PC-3 (cell line): Measurements from ENCODE around the gene PIEZO1. TPM values are rescaled to one million over a fixed set of nuclear protein-coding genes. Genes with fewer than 3 reads are reported as not detected.

ENCODE experiments used
- ATAC-seq: fragments of 200-7000 bp; cut with Tn5 transposase; 2 replicates; pipeline ENCODE4 v1.9.1; 2020; ENCODE audit warnings: mild to moderate bottlenecking, moderate library complexity
- BruUV-seq: library from RNA; stranded (reverse); fragments of 400-500 nt; replicated peaks from 2 replicates; lab custom pipeline; 2021; lab: Mats Ljungman, UMichigan
- CTCF ChIA-PET: fragments of 300-600 bp; sonication (Branson Sonifier 250); formaldehyde crosslinking; loops from one replicate; lab custom pipeline; 2022; ENCODE audit warnings: antibody characterized with exemption; lab: Charles Lee
- POLR2A ChIA-PET: fragments of 300-600 bp; sonication (Branson Sonifier 250); formaldehyde crosslinking; loops from one replicate; lab custom pipeline; 2022; ENCODE audit warnings: antibody characterized with exemption; ENCODE audit not compliant: unreplicated experiment; lab: Charles Lee
- DNase-seq: peaks from one replicate; pipeline ENCODE4 v3.0.0-alpha.2; 2015
- H2AFZ ChIP-seq: fragments of 300-600 bp; sonication (generic); 2 replicates; pipeline ENCODE4 v1.6.0; 2016; ENCODE audit warnings: antibody characterized with exemption, low read length
- H3F3A ChIP-seq: fragments of 300-600 bp; sonication (generic); one replicate; pipeline ENCODE4 v1.6.0; 2017; ENCODE audit warnings: antibody characterized with exemption, low read length, control low read depth, mild to moderate bottlenecking; ENCODE audit not compliant: unreplicated experiment
- H3K27ac ChIP-seq: fragments of 300-600 bp; sonication (generic); 2 replicates; pipeline ENCODE4 v1.5.1; 2016; ENCODE audit warnings: mild to moderate bottlenecking, low read length
- H3K27me3 ChIP-seq: fragments of 300-600 bp; sonication (generic); 2 replicates; pipeline ENCODE4 v1.6.1; 2016; ENCODE audit warnings: low read length, mixed read lengths
- H3K36me3 ChIP-seq: fragments of 300-600 bp; sonication (generic); 2 replicates; pipeline ENCODE4 v1.6.1; 2016; ENCODE audit warnings: low read depth, mixed run types, low read length, mixed read lengths
- H3K4me1 ChIP-seq: fragments of 300-600 bp; sonication (generic); 2 replicates; pipeline ENCODE4 v1.5.1; 2016; ENCODE audit warnings: low read length; ENCODE audit not compliant: insufficient read depth
- H3K4me2 ChIP-seq: fragments of 300-600 bp; sonication (generic); 2 replicates; pipeline ENCODE4 v1.6.0; 2016; ENCODE audit warnings: low read length
- H3K4me3 ChIP-seq: fragments of 300-600 bp; sonication (generic); 2 replicates; pipeline ENCODE4 v1.5.1; 2016; ENCODE audit warnings: mild to moderate bottlenecking, low read length, mixed read lengths
- H3K79me2 ChIP-seq: fragments of 300-600 bp; sonication (generic); 2 replicates; pipeline ENCODE4 v1.6.1; 2017; ENCODE audit warnings: low read length, mixed read lengths
- H3K9ac ChIP-seq: fragments of 300-600 bp; sonication (generic); 2 replicates; pipeline ENCODE4 v1.6.0; 2016; ENCODE audit warnings: mild to moderate bottlenecking, low read length
- H3K9me2 ChIP-seq: fragments of 300-600 bp; sonication (generic); replicated peaks from 2 replicates; pipeline ENCODE4 v1.6.1; 2016; ENCODE audit warnings: mixed run types, low read length, mixed read lengths
- H3K9me3 ChIP-seq: fragments of 300-600 bp; sonication (generic); 2 replicates; pipeline ENCODE4 v1.6.1; 2016; ENCODE audit warnings: low read length, mixed read lengths
- H4K20me1 ChIP-seq: fragments of 300-600 bp; sonication (generic); 2 replicates; pipeline ENCODE4 v1.6.1; 2016; ENCODE audit warnings: low read length, mixed read lengths
- EZH2 ChIP-seq: fragments of 300-600 bp; sonication (generic); IDR thresholded peaks from one replicate; pipeline ENCODE4 v1.6.1; 2017; ENCODE audit warnings: antibody characterized with exemption, mild to moderate bottlenecking, low read length; ENCODE audit not compliant: unreplicated experiment
- EZH2phosphoT487 ChIP-seq: fragments of 300-600 bp; sonication (generic); IDR thresholded peaks from 2 replicates; pipeline ENCODE4 v1.6.1; 2018; ENCODE audit warnings: mild to moderate bottlenecking, antibody characterized with exemption, low read length, borderline replicate concordance
- intact Hi-C: fragments of 100-400 bp; cut with micrococcal nuclease; formaldehyde crosslinking; loops from 2 replicates; pipeline ENCODE4 v1.9.0; 2023
- total RNA-seq: library from RNA; depleted of rRNA; stranded (reverse); fragments of >200 nt; gene quantifications from 2 replicates; pipeline ENCODE4 v1.2.3, GENCODE V29; 2014
- TF ChIP-seq, protein P1 (sequence below): fragments of 300-600 bp; sonication (generic); conservative IDR thresholded peaks from 2 replicates; pipeline ENCODE4 v1.5.1; 2017; ENCODE audit warnings: antibody characterized with exemption, low read depth, mild to moderate bottlenecking, low read length

The PIEZO1 gene
- total RNA-seq, 1 experiment from 2014 or later, result 180 TPM

DNA sequence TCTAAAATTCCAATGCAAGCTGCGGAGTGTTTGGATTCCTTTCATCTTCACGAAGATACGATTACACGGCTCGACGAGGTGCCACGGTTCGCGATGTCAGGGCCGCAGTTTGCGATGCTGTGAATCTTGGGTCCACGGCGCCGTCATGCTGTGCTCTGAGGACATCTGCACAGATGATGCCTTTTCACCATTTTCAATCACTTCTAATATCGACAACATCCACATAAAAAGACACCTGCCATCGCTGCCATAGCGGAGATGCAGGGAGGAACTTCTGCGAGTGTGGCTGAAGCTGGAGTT, 33.5 kb upstream of the PIEZO1 start:
- H4K20me1 ChIP-seq, result no peaks in the 10 kb centered on the region
- no peaks in the 10 kb centered on the region for H3K36me3 ChIP-seq
- TF ChIP-seq EZH2 (no peak), EZH2phosphoT487 (no peak)
- TF ChIP-seq, protein P1, sequence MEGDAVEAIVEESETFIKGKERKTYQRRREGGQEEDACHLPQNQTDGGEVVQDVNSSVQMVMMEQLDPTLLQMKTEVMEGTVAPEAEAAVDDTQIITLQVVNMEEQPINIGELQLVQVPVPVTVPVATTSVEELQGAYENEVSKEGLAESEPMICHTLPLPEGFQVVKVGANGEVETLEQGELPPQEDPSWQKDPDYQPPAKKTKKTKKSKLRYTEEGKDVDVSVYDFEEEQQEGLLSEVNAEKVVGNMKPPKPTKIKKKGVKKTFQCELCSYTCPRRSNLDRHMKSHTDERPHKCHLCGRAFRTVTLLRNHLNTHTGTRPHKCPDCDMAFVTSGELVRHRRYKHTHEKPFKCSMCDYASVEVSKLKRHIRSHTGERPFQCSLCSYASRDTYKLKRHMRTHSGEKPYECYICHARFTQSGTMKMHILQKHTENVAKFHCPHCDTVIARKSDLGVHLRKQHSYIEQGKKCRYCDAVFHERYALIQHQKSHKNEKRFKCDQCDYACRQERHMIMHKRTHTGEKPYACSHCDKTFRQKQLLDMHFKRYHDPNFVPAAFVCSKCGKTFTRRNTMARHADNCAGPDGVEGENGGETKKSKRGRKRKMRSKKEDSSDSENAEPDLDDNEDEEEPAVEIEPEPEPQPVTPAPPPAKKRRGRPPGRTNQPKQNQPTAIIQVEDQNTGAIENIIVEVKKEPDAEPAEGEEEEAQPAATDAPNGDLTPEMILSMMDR, result no peak
- BruUV-seq, result no TSS peak
- H3K9me2 ChIP-seq, result no peaks in the 10 kb centered on the region
- no peaks in the 10 kb centered on the region for H3K4me1 ChIP-seq
- H3K9ac ChIP-seq, result no peak overlapping the region
- ATAC-seq, result no peak
- POLR2A ChIA-PET, result interaction anchor here (0.6 kb wide), 1 partner anchor 347 kb away, joined by 3 read pairs; no protein-coding TSS in a partner anchor
- intact Hi-C loops, result loop anchor here (10.0 kb wide), 1 partner anchor 346 kb away; no protein-coding TSS in a partner anchor
- no peaks in the 10 kb centered on the region for H3F3A ChIP-seq
- H3K9me3 ChIP-seq, result no peaks in the 10 kb centered on the region
- H3K4me2 ChIP-seq, result no peak overlapping the region
- H3K79me2 ChIP-seq, result no peaks in the 10 kb centered on the region
- H3K27ac ChIP-seq, result no peak overlapping the region
- no peak overlapping the region for H3K4me3 ChIP-seq
- H2AFZ ChIP-seq, result no peak overlapping the region
- CTCF ChIA-PET, result no interaction called here
- H3K27me3 ChIP-seq, result no peaks in the 10 kb centered on the region
- no peak for DNase-seq

- H3K36me3 ChIP-seq, result no peaks in the 10 kb centered on the region
- H3K79me2 ChIP-seq, result no peaks in the 10 kb centered on the region
- no peaks in the 10 kb centered on the region for H3K4me1 ChIP-seq
- no peak overlapping the region for H3K4me3 ChIP-seq
- no TSS peak for BruUV-seq
- no peaks in the 10 kb centered on the region for H3K9me3 ChIP-seq
- H3K27ac ChIP-seq, result no peak overlapping the region
- intact Hi-C loops, result loop anchor here (10.0 kb wide), 1 partner anchor 347 kb away; no protein-coding TSS in a partner anchor
- H3K4me2 ChIP-seq, result no peak overlapping the region
- H3K27me3 ChIP-seq, result no peaks in the 10 kb centered on the region
- ATAC-seq (peak; percentile 11), DNase-seq (no peak)
- TF ChIP-seq, protein P1, result no peak
- TF ChIP-seq EZH2 (no peak), EZH2phosphoT487 (no peak)
- H3K9me2 ChIP-seq, result no peaks in the 10 kb centered on the region
- H3K9ac ChIP-seq, result no peak overlapping the region
- H3F3A ChIP-seq, result no peaks in the 10 kb centered on the region
- ChIA-PET CTCF (no interaction called here), POLR2A (interaction anchor here (0.6 kb wide), 1 partner anchor 347 kb away, joined by 3 read pairs; no protein-coding TSS in a partner anchor)
- H2AFZ ChIP-seq, result no peak overlapping the region
- no peaks in the 10 kb centered on the region for H4K20me1 ChIP-seq
Measured at GRCh38 chr16:88817785-88818574, 33.0 kb upstream of the PIEZO1 start.
